Islet of Langerhans (tissue), 1 donor: ENCODE results near the gene HHAT.

ENCODE experiments used
- FAIRE-seq: peaks from one replicate; lab custom pipeline; 2011; peaks lifted over from hg19 to GRCh38; lab: Jason Lieb, UNC

Gene HHAT

DNA sequence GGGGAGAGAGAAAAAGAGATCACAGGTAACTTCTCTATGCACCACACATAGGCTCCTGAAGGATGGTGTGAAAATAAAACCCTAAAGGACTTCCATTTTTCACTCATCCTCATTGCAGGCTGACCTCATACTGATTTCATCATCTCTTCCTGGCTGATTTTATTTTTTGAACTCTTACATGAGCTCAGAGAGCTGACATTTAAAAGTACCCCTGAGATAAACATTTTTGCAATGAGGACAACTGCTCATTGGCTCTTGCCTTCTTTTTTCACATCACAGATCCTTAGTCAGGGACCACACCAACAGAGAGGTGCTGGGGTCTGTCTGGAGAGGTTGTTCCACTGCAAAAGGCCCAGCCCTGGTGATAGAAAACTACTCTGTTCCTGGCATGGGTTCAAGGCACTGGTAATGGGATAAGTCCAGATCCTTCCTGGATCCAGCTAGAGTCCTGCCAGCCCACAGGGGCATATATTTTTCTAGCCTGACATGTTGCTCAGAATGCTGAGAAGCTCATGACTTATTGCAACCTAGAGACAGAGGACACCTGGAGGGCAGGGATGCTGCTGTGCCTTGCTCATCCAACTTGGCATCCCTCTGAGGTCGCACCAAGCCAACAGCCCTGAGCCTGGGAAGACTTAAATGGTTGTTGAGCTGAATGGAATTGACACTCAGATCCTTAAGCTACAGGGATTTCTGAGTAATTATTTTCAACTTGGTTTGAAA is 360.0 kb downstream of the HHAT start:
- no peak for FAIRE-seq

- no peak for FAIRE-seq
Observed at GRCh38 chr1:210689826-210690225, 361.1 kb downstream of the HHAT start.

DNA sequence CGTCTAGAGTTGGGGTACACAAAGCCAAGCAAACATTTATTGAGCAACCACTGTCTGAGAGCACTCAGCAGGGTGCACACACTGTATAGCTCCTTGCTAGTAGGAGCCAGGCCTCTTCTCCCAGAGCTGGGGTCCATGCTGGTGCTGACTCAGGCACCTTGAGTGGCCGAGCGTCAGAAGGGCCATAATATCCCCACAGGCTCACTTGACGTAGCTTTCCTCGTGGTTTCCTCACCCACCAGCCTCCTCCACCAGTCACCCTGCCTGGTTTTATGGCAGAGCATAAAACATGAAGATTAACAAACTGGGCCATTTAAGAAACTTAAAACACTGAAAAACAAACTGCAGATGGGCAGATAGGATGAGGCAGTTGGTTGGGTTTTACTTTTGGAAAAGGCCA is 361.5 kb downstream of the HHAT start:
- no peak for FAIRE-seq

DNA sequence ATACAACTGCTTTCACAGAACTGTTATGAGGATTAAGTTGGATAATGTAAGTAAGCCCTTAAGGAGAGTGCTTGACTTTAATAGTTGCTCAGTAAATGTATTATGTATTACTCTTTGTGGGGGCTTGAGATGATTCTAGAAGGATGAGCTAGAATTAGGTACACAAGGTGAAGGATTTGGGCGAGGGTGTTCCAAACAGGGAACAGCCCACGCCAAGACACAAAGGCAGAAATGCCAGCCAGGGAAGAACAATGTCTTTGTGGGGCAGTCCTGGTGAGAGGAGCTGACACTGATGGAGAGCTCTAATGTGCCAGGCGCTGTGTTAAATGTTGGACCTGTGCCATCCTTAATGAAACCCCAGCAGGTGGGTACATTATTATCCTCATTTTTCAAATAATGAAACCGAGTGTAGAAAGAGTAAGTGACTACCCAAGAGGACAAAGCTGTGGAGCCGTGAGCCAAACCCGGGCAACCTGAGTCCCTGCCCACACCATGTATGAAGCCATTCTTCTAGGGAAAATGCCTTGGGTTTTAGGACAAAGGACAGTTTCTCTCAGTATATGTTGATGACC is 362.4 kb downstream of the HHAT start:
- no peak for FAIRE-seq

- no peak for FAIRE-seq
Observed at GRCh38 chr1:210692796-210693195, 364.1 kb downstream of the HHAT start.

GRCh38 chr1:210695026-210695425 is 366.3 kb downstream of the HHAT start:
- FAIRE-seq = peak; percentile 38

DNA sequence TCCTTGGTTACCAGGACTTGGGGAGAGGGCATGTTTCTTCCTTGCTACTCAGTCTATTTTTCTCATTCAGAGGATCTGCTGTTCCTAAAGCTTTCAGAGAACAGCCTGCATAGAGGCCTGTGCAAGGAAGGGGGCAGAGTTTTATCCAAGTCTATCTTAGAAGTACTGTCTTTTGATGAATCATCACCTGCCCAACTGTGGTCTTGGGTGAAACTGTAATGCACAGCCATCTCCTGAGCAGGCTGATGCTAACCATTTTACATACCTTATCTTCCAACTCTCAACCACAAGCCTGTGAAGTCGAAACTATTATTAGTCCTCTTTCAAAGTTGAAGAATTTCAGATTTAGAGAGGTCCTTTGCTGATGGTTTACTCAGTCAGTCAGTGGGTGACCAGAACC is 368.0 kb downstream of the HHAT start:
- no peak for FAIRE-seq

GRCh38 chr1:210697185-210697584 is 368.5 kb downstream of the HHAT start:
- FAIRE-seq = no peak

- FAIRE-seq = no peak
Observed at GRCh38 chr1:210698661-210699060, 370.0 kb downstream of the HHAT start.

GRCh38 chr1:210700083-210700482 is 371.4 kb downstream of the HHAT start:
- FAIRE-seq = no peak

DNA sequence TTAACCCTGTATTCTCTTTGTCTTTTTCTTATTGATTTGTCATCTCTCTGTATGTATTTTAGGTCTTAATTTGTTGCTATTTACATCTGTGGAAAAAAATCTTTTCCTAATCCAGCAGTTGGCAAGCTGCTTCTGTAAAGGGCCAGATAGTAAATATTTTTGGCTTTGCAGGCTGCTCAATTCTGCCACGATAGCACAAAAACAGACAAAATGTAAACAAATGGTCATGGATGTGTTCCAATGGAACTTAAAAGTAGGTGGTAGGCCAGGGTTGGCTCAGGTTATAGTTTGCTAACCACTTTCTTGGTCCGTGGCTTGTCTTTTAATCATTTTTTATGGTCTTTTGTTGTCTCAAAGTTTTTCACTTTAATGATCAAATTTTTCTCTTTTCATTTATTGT is 371.8 kb downstream of the HHAT start:
- no peak for FAIRE-seq

GRCh38 chr1:210702506-210702905 is 373.8 kb downstream of the HHAT start:
- no peak for FAIRE-seq

GRCh38 chr1:210703593-210703992 is 374.9 kb downstream of the HHAT start:
- no peak for FAIRE-seq

GRCh38 chr1:210705086-210705485 is 376.4 kb downstream of the HHAT start:
- FAIRE-seq = no peak

DNA sequence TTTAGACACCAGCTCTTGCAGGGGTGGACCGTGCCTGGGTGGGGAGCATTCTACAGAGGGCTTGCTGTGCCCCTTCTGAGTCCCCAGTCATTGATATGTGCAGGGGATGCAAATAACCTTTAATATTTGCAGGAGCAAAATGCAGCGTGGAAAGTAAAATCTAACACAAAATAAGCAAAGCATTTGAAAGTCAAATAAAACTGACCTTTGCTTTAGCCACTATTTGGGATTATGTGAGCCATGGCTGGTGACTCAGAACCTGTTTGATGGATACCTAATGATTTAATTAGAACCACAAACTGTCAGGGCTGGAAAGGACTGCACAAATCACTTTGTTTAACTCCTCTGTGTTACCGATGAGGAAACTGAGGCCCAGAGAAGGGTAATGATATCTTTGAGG is 377.5 kb downstream of the HHAT start:
- no peak for FAIRE-seq

DNA sequence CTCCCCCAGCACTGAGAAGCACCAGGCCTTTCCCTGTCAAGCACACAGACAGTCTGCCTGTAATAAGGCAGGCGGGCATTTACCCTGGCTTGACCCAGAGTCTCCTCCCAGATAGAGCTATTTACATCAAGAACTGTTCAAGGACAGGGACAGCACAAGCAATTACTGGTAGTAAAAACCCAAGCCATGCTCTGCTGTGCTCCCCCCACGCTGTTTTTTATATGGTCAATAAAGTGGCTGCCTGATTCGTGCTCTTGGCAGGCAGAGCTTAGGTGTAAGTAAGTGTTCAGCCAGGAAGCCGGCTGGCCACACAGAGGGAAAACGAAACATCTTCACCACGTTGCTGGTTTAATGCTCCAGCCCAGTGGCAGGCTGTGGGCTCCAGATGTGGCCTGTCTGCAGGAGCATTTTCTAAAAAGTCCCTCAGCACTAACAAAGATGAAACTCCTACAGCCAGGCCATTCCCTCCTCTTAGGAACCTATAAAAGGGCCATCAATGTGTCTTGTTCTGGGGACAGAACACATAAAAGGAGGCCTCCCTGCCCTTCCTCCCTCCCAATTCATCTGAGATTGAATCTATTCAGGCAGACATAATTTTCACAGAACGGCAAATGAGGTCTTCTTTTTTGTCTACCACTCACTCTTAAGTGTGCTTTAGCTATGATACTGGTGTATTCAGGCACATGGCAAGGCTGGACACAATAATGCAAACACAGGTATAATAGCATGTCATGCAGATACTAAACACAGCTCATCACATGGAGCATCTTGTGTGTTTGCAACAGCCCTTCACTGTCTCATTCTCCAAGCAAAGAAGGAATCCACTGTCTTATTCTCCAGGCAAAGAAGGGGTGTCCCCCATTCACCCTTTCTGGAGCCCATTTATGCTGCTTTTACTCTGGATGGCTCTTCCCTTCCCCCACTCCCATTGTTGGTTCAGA is 378.9 kb downstream of the HHAT start:
- no peak for FAIRE-seq

GRCh38 chr1:210709701-210710100 is 381.0 kb downstream of the HHAT start:
- FAIRE-seq = no peak

DNA sequence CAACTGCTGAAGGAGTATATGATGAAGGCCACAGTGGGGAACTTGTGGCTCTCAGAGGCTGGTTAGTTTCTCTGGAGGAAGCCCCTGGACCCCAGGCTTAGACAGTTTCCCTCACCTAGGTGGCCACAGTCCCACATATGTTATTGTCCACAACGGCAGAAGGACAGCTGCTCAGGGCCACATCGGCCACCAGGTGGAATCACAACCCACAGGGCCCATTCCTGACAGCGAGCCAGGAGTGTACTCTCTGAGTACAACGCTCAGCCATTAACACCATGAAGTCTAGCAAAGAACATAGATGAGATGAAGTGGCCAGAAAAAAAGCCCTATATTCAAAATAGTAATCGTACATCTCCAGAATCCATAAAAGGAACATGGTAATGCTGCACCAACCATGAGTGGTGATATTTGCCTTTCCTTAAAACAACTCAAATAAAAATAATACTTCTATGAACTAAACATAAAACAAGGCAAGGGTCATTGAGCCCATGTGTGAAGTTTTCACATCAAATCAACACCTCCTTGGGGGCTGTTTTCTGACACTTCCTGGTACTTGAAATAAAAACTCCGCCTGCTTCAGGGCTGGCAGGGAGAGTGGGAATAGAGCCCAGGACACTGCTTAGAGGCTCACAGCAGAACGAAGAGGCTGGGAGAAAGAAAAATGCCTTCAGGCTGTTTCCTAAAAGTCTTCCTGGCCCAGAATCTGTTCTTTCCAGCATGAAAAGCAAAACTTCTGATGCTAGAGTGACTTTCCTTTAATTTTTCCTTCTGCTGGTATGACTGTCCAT is 383.3 kb downstream of the HHAT start:
- FAIRE-seq = no peak

- FAIRE-seq = no peak
Observed at GRCh38 chr1:210715072-210715471, 386.4 kb downstream of the HHAT start.

- FAIRE-seq = no peak
Observed at GRCh38 chr1:210722410-210723081, 393.8 kb downstream of the HHAT start.

- FAIRE-seq = no peak
Observed at GRCh38 chr1:210723646-210724045, 394.9 kb downstream of the HHAT start.

DNA sequence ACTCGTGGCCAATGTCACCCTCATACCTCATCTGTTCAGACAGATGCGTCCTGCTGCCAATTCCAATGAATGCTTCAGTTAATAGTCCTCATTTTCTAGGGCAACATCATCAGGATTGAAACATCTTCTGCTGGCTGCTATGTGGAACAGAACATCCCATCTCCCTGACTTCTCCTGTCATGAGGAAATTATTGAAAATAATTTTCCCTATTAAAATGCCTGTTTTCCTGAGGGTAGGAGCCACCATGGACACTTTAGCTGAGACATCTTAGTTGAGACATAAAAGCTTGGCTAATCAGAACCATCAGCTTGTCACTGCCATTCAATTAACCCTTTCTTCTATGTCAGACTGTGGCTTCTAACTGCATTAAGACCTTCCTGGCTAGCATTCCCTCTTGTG is 396.1 kb downstream of the HHAT start:
- no peak for FAIRE-seq
